ENCODE data around the gene RXRA.

DNA sequence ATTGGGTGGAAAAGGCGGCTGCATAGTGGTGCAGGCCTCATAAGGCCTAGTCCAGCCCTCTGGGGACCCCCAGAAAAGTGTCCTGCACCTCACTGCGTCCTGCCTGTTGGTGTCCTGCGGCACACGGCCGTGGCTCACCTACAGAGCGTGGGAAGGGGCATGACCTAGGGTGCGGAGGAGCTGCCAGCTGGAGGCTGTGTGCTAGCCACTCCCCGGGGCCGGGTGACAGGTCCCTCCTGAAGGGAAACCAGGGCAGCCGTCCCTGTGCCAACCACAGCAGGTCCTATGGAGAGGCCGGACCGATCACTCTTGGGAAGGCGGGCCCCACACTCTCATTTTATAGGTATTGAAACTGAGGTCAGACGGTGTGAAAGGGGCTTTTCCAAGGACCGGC is 150.7 kb downstream of the RXRA start:
- TF ChIP-seq CHD4 (IDR thresholded peaks at IDR 0.05) (no peak), POLR2A (IDR thresholded peaks at IDR 0.05; ENCODE audit: low read depth, low read length) (no peak), SIN3A (IDR thresholded peaks at IDR 0.05; ENCODE audit: low read depth, low read length) (no peak)
- TF ChIP-seq, protein P1, sequence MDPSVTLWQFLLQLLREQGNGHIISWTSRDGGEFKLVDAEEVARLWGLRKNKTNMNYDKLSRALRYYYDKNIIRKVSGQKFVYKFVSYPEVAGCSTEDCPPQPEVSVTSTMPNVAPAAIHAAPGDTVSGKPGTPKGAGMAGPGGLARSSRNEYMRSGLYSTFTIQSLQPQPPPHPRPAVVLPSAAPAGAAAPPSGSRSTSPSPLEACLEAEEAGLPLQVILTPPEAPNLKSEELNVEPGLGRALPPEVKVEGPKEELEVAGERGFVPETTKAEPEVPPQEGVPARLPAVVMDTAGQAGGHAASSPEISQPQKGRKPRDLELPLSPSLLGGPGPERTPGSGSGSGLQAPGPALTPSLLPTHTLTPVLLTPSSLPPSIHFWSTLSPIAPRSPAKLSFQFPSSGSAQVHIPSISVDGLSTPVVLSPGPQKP (IDR thresholded peaks at IDR 0.05; ENCODE audit: low read depth, low read length), result no peak
- TF ChIP-seq, protein P2, sequence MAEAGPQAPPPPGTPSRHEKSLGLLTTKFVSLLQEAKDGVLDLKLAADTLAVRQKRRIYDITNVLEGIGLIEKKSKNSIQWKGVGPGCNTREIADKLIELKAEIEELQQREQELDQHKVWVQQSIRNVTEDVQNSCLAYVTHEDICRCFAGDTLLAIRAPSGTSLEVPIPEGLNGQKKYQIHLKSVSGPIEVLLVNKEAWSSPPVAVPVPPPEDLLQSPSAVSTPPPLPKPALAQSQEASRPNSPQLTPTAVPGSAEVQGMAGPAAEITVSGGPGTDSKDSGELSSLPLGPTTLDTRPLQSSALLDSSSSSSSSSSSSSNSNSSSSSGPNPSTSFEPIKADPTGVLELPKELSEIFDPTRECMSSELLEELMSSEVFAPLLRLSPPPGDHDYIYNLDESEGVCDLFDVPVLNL (IDR thresholded peaks at IDR 0.05; ENCODE audit: low read depth, low read length), result no peak
- TF ChIP-seq, protein P3, sequence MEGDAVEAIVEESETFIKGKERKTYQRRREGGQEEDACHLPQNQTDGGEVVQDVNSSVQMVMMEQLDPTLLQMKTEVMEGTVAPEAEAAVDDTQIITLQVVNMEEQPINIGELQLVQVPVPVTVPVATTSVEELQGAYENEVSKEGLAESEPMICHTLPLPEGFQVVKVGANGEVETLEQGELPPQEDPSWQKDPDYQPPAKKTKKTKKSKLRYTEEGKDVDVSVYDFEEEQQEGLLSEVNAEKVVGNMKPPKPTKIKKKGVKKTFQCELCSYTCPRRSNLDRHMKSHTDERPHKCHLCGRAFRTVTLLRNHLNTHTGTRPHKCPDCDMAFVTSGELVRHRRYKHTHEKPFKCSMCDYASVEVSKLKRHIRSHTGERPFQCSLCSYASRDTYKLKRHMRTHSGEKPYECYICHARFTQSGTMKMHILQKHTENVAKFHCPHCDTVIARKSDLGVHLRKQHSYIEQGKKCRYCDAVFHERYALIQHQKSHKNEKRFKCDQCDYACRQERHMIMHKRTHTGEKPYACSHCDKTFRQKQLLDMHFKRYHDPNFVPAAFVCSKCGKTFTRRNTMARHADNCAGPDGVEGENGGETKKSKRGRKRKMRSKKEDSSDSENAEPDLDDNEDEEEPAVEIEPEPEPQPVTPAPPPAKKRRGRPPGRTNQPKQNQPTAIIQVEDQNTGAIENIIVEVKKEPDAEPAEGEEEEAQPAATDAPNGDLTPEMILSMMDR (IDR thresholded peaks at IDR 0.05 in 2 of 3, conservative IDR thresholded peaks at IDR 0.05 in 1 of 3; ENCODE audit: control insufficient read depth in 2 of 3, extremely low read depth in 1 of 3, insufficient read depth in 1 of 3, low read depth in 3 of 3, low read length in 3 of 3), result no peak
- TF ChIP-seq, protein P4, sequence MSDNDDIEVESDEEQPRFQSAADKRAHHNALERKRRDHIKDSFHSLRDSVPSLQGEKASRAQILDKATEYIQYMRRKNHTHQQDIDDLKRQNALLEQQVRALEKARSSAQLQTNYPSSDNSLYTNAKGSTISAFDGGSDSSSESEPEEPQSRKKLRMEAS (IDR thresholded peaks at IDR 0.05; ENCODE audit: low read depth, low read length), result no peak

All from GM12878 (cell line).